Neutrophil (primary cell): ENCODE data around the gene GRID2.

Source experiments
- H3K27ac ChIP-seq: fragments of 200-600 bp; sonication (generic); 2 replicates; pipeline ENCODE4 v1.5.1; 2016; ENCODE audit warnings: mild to moderate bottlenecking, moderate library complexity
- H3K27me3 ChIP-seq: fragments of 200-600 bp; sonication (generic); 2 replicates; pipeline ENCODE4 v1.6.0; 2016; ENCODE audit warnings: mild to moderate bottlenecking
- H3K36me3 ChIP-seq: fragments of 200-600 bp; sonication (generic); 2 replicates; pipeline ENCODE4 v1.5.1; 2017
- H3K4me1 ChIP-seq, 2 experiments: fragments of 200-600 bp in 1 of 2; sonication (generic) in 1 of 2; 1 replicate in 1 of 2; 2 replicates in 1 of 2; pipeline versions ENCODE4 v1.5.1 to v1.6.1; 2013 to 2016; ENCODE audit warnings: low read depth in 1 of 2, low read length in 1 of 2, mild to moderate bottlenecking in 1 of 2, moderate library complexity in 1 of 2; ENCODE audit not compliant: control insufficient read depth in 1 of 2, insufficient read depth in 1 of 2
- H3K4me3 ChIP-seq, 2 experiments: fragments of 200-600 bp in 1 of 2; sonication (generic) in 1 of 2; 1 replicate in 1 of 2; 2 replicates in 1 of 2; pipeline ENCODE4 v1.5.1; 2013 to 2016; ENCODE audit warnings: low read depth in 1 of 2, low read length in 1 of 2, mild to moderate bottlenecking in 1 of 2, moderate library complexity in 1 of 2
- H3K9me3 ChIP-seq: fragments of 200-600 bp; sonication (generic); 2 replicates; pipeline ENCODE4 v1.5.1; 2016
- TF ChIP-seq, protein P1 (sequence below): fragments of 200-600 bp; sonication (generic); IDR thresholded peaks from 2 replicates; pipeline ENCODE4 v1.5.1; 2016; ENCODE audit warnings: antibody characterized with exemption

The GRID2 gene

DNA sequence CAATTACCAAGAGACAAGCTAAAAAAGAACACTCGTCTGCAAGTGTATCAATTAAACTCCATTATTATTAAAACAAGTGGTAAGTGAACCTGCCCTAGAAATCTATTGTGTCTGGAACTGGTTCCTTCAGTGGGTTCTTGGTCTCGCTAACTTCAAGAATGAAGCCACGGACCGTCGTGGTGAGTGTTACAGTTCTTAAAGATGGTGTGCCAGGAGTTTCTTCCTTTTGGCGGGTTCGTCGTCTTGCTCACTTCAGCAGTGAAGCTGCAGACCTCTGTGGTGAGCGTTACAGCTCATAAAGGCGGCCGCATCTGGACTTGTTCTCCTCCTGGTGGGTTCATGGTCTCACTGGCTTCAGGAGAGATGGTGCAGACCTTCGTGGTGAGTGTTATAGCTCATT, 231.8 kb downstream of the GRID2 start:
- Histone ChIP-seq H3K4me1 (no peaks in the 10 kb centered on the region), H3K36me3 (no peaks in the 10 kb centered on the region), H3K27ac (no peak overlapping the region), H3K9me3 (no peaks in the 10 kb centered on the region), H3K4me3 (no peak overlapping the region), H3K27me3 (no peaks in the 10 kb centered on the region)
- TF ChIP-seq, protein P1, sequence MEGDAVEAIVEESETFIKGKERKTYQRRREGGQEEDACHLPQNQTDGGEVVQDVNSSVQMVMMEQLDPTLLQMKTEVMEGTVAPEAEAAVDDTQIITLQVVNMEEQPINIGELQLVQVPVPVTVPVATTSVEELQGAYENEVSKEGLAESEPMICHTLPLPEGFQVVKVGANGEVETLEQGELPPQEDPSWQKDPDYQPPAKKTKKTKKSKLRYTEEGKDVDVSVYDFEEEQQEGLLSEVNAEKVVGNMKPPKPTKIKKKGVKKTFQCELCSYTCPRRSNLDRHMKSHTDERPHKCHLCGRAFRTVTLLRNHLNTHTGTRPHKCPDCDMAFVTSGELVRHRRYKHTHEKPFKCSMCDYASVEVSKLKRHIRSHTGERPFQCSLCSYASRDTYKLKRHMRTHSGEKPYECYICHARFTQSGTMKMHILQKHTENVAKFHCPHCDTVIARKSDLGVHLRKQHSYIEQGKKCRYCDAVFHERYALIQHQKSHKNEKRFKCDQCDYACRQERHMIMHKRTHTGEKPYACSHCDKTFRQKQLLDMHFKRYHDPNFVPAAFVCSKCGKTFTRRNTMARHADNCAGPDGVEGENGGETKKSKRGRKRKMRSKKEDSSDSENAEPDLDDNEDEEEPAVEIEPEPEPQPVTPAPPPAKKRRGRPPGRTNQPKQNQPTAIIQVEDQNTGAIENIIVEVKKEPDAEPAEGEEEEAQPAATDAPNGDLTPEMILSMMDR = no peak

DNA sequence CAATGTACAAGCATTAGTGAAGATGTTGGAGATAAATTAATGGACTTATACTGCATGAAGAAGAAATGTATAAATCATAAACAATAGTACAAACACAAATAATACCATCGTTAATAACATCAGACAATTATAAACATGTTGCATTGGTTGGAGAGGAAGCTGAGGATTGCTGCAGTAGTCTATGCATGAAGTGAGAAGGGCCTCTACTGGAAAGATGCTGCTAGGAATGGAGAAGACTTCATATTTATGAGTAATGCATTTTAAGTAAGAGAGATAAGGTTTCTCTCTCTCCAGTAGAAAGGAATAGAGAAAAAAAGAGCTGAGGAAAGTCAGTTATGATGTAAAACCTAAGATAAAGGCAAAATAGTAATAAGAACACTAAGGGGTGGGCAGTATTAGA, 247.8 kb downstream of the GRID2 start:
- Histone ChIP-seq H3K36me3 (no peaks in the 10 kb centered on the region), H3K4me1 (no peaks in the 10 kb centered on the region), H3K9me3 (no peaks in the 10 kb centered on the region), H3K27ac (no peak overlapping the region), H3K4me3 (no peak overlapping the region), H3K27me3 (no peaks in the 10 kb centered on the region)
- TF ChIP-seq, protein P1 = no peak

DNA sequence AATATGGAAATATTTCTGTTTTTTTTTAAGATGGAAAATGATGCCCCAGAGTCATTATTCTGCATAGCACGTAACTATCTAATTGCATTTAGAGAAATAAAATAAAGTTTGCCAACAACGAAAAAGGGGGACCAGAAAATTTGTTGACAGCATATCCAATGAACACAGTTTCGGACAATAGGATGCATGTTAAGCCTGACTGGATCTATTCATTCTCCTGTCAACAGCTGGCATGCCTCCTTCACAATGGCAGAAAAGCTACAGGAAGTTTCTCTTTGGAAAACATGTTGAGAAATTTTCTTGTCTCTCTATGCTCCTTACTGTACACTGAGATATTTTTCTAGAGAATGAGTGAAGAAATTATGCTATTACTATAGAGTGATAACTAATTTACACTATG, 262.5 kb downstream of the GRID2 start:
- TF ChIP-seq, protein P1 = no peak
- no peaks in the 10 kb centered on the region for H3K36me3 ChIP-seq

DNA sequence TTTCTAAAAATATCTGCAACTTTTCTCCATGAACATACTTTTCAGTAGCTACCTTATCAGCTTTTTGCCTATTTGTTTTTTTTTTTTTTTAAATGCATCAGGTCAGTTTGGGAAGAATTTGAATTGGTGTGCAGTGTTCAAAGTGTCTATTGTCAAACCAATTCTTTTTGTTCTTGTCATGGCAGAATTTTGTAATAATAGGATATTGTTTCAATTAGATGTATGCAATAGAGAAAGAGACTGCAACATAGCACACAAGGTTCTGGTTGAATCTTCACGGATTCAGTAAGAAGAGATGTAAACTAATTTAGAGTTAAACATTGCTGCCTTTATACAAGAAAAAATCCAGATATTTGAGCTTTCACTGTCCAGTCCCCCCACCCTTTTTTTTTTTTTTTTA, 277.1 kb downstream of the GRID2 start:
- H3K27me3 ChIP-seq = no peaks in the 10 kb centered on the region
- no peaks in the 10 kb centered on the region for H3K36me3 ChIP-seq
- no peaks in the 10 kb centered on the region for H3K4me1 ChIP-seq
- no peaks in the 10 kb centered on the region for H3K9me3 ChIP-seq
- no peak overlapping the region for H3K27ac ChIP-seq
- TF ChIP-seq, protein P1 = no peak
- no peak overlapping the region for H3K4me3 ChIP-seq

More for the DNA sequence above, 262.5 kb downstream of the GRID2 start:
- H3K4me1 ChIP-seq = no peaks in the 10 kb centered on the region
- H3K9me3 ChIP-seq = no peaks in the 10 kb centered on the region
- no peaks in the 10 kb centered on the region for H3K27me3 ChIP-seq
- no peak overlapping the region for H3K27ac ChIP-seq
- no peak overlapping the region for H3K4me3 ChIP-seq

DNA sequence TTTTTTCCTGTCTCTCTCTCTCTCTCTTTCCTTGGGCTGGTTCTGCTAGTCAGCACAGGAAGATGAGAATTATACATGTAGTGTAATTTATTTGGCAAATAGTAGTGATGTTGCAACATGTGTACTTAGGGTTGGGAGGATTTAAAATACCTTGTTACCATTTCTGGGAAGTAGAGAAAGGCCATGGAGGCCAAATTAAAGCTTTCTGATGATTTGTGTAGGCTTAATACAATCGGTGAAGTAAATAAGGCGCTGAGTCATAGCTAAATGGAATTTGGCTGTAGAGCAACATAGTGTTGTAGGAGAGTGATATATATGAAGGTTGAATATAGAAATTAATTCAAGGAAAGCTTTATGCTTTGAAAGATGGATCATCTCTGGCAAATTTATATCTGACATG, 295.3 kb downstream of the GRID2 start:
- Histone ChIP-seq H3K36me3 (no peaks in the 10 kb centered on the region), H3K27me3 (no peaks in the 10 kb centered on the region), H3K27ac (no peak overlapping the region), H3K4me1 (no peaks in the 10 kb centered on the region), H3K9me3 (no peaks in the 10 kb centered on the region), H3K4me3 (no peak overlapping the region)
- TF ChIP-seq, protein P1 = no peak

DNA sequence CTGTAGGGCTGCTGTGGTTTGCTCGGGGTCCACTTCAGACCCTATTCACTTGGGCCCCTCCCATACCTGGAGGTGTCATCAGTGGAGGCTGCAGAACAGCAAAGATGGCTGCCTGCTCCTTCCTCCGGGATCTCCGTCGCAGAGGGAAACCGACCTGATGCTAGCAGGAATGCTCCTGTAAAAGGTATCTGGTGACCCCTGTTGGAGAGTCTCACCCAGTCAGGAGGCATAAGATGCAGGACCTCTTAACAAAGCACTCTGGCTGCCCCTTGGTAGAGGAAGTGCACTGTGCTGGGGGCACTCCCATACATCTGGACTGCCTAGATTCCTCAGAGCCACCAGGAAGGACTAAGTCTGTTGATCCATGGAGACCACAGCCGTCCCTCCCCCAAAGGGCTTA, 296.9 kb downstream of the GRID2 start:
- TF ChIP-seq, protein P1 = no peak
- Histone ChIP-seq H3K36me3 (no peaks in the 10 kb centered on the region), H3K27ac (no peak overlapping the region), H3K9me3 (no peaks in the 10 kb centered on the region), H3K27me3 (no peaks in the 10 kb centered on the region), H3K4me1 (no peaks in the 10 kb centered on the region), H3K4me3 (no peak overlapping the region)
